KMS-11 (cell line): ENCODE measurements around the gene SAA4.

Source experiments
- H2AFZ ChIP-seq: fragments of 200-600 bp; sonication (generic); 2 replicates; pipeline ENCODE4 v1.6.1; 2016; ENCODE audit warnings: antibody characterized with exemption, mixed run types, low read depth
- H3K27ac ChIP-seq: fragments of 200-600 bp; sonication (generic); 2 replicates; pipeline ENCODE4 v1.6.1; 2016; ENCODE audit warnings: mild to moderate bottlenecking, mixed run types
- H3K27me3 ChIP-seq: fragments of 200-600 bp; sonication (generic); 2 replicates; pipeline ENCODE4 v1.6.1; 2017; ENCODE audit warnings: mild to moderate bottlenecking, low read depth, mixed run types, moderate library complexity; ENCODE audit not compliant: insufficient read depth
- H3K36me3 ChIP-seq: fragments of 200-600 bp; sonication (generic); 2 replicates; pipeline ENCODE4 v1.6.1; 2017; ENCODE audit warnings: mild to moderate bottlenecking, mixed run types; ENCODE audit not compliant: insufficient read depth
- H3K4me1 ChIP-seq: fragments of 200-600 bp; sonication (generic); 2 replicates; pipeline ENCODE4 v1.6.1; 2016; ENCODE audit warnings: mild to moderate bottlenecking, low read depth, mixed run types; ENCODE audit not compliant: poor library complexity, severe bottlenecking
- H3K4me2 ChIP-seq: fragments of 200-600 bp; sonication (generic); 2 replicates; pipeline ENCODE4 v1.7.0; 2016; ENCODE audit warnings: mild to moderate bottlenecking, mixed run types
- H3K4me3 ChIP-seq: fragments of 200-600 bp; sonication (generic); IDR thresholded peaks from 2 replicates; pipeline ENCODE4 v1.6.1; 2017; ENCODE audit warnings: low read depth, low read length, mixed read lengths; ENCODE audit not compliant: insufficient read depth
- H3K79me2 ChIP-seq: fragments of 200-600 bp; sonication (generic); 2 replicates; pipeline ENCODE4 v1.6.1; 2016; ENCODE audit warnings: low read depth, mixed run types; ENCODE audit not compliant: insufficient read depth
- H3K9ac ChIP-seq: fragments of 200-600 bp; sonication (generic); 2 replicates; pipeline ENCODE4 v1.6.1; 2016; ENCODE audit warnings: mild to moderate bottlenecking, mixed run types
- H4K20me1 ChIP-seq: fragments of 200-600 bp; sonication (generic); 2 replicates; pipeline ENCODE4 v1.6.1; 2016; ENCODE audit warnings: mild to moderate bottlenecking, mixed run types; ENCODE audit not compliant: insufficient read depth
- CTCF ChIP-seq: fragments of 200-600 bp; sonication (generic); conservative IDR thresholded peaks from 2 replicates; pipeline ENCODE4 v1.6.1; 2017; ENCODE audit warnings: low read depth, mild to moderate bottlenecking, antibody characterized with exemption, low read length, moderate library complexity, mixed read lengths

The SAA4 gene

GRCh38 chr11:18221274-18221876 lies 15.2 kb downstream of the SAA4 start:
- no peak overlapping the region for H2AFZ ChIP-seq
- H3K79me2 ChIP-seq = no peaks in the 10 kb centered on the region
- H3K27ac ChIP-seq = no peak overlapping the region
- TF ChIP-seq CTCF = no peak
- no peak overlapping the region for H3K4me3 ChIP-seq
- H3K4me2 ChIP-seq = no peak overlapping the region
- no peaks in the 10 kb centered on the region for H3K36me3 ChIP-seq
- H3K9ac ChIP-seq = no peak overlapping the region
- H3K4me1 ChIP-seq = no peaks in the 10 kb centered on the region
- H3K27me3 ChIP-seq = no peaks in the 10 kb centered on the region
- H4K20me1 ChIP-seq = no peaks in the 10 kb centered on the region

- Histone ChIP-seq H3K9ac (no peak overlapping the region), H2AFZ (no peak overlapping the region), H3K4me2 (no peak overlapping the region), H3K27ac (no peak overlapping the region), H3K79me2 (no peaks in the 10 kb centered on the region), H3K4me1 (no peaks in the 10 kb centered on the region), H4K20me1 (no peaks in the 10 kb centered on the region), H3K36me3 (no peaks in the 10 kb centered on the region), H3K4me3 (no peak overlapping the region), H3K27me3 (no peaks in the 10 kb centered on the region)
- TF ChIP-seq CTCF = no peak
Measured at GRCh38 chr11:18209058-18209457, 27.5 kb downstream of the SAA4 start.

- no peak overlapping the region for H2AFZ ChIP-seq
- TF ChIP-seq CTCF = no peak
- no peaks in the 10 kb centered on the region for H3K79me2 ChIP-seq
- H3K27ac ChIP-seq = no peak overlapping the region
- H3K36me3 ChIP-seq = no peaks in the 10 kb centered on the region
- no peak overlapping the region for H3K4me3 ChIP-seq
- H3K4me2 ChIP-seq = no peak overlapping the region
- no peaks in the 10 kb centered on the region for H3K4me1 ChIP-seq
- no peaks in the 10 kb centered on the region for H4K20me1 ChIP-seq
- no peak overlapping the region for H3K9ac ChIP-seq
- no peaks in the 10 kb centered on the region for H3K27me3 ChIP-seq
Measured at GRCh38 chr11:18204771-18205170, 31.8 kb downstream of the SAA4 start.

- Histone ChIP-seq H3K4me2 (no peak overlapping the region), H2AFZ (no peak overlapping the region), H3K4me1 (no peaks in the 10 kb centered on the region), H3K4me3 (no peak overlapping the region), H3K27ac (no peak overlapping the region), H4K20me1 (no peaks in the 10 kb centered on the region), H3K79me2 (no peaks in the 10 kb centered on the region), H3K36me3 (no peaks in the 10 kb centered on the region), H3K27me3 (no peaks in the 10 kb centered on the region), H3K9ac (no peak overlapping the region)
- TF ChIP-seq CTCF = no peak
Measured at GRCh38 chr11:18204220-18204619, 32.4 kb downstream of the SAA4 start.
